HCT116 (cell line): ENCODE results near the gene KCNMB2. TPM values are rescaled to one million over a fixed set of nuclear protein-coding genes. Genes with fewer than 3 reads are reported as not detected.

Source experiments
- ATAC-seq: fragments of 200-7000 bp; cut with Tn5 transposase; 2 replicates; pipeline ENCODE4 v1.9.1; 2020; ENCODE audit warnings: mild to moderate bottlenecking, moderate library complexity
- BruUV-seq: library from RNA; stranded (reverse); fragments of 400-500 nt; replicated peaks from 2 replicates; lab custom pipeline; 2021; lab: Mats Ljungman, UMichigan
- CTCF ChIA-PET: fragments of 300-600 bp; sonication (Branson Sonifier 250); formaldehyde crosslinking; loops from one replicate; lab custom pipeline; 2021; ENCODE audit warnings: antibody characterized with exemption; lab: Charles Lee
- POLR2A ChIA-PET: fragments of 300-600, 350-600 bp; sonication (Branson Sonifier 250); formaldehyde crosslinking; loops from one replicate; lab custom pipeline; 2021; ENCODE audit warnings: antibody characterized with exemption; lab: Charles Lee
- RAD21 ChIA-PET, 2 experiments: fragments of 300-600 bp; sonication (Branson Sonifier 250); formaldehyde crosslinking; loops; one replicate each; lab custom pipeline; 2023; ENCODE audit warnings: low total read pairs in 2 of 2; ENCODE audit not compliant: uncharacterized antibody in 2 of 2, unreplicated experiment in 2 of 2, low non-redundant PET in 1 of 2; lab: Charles Lee
- DNase-seq: peaks from one replicate; pipeline ENCODE4 v3.0.0-alpha.2; 2010; ENCODE audit warnings: low read depth, low spot score
- H2AFZ ChIP-seq: fragments of 200-600 bp; shearing (Covaris generic), sonication (generic); 2 replicates; pipeline ENCODE4 v1.6.1; 2017; ENCODE audit warnings: low read depth, mixed run types, mixed read lengths, antibody characterized with exemption, low read length; ENCODE audit not compliant: poor library complexity, severe bottlenecking
- H3K27ac ChIP-seq: 2 replicates; pipeline ENCODE4 v1.5.1; 2012; ENCODE audit warnings: low read depth, low read length
- H3K27me3 ChIP-seq: fragments of 200-600 bp; sonication (generic); 2 replicates; pipeline ENCODE4 v1.6.1; 2016; ENCODE audit warnings: mixed run types, low read length, mixed read lengths; ENCODE audit not compliant: insufficient read depth
- H3K36me3 ChIP-seq, 2 experiments: fragments of 200-500 bp in 1 of 2; fragments of 200-600 bp in 1 of 2; sonication (Bioruptor generic) in 1 of 2; sonication (generic) in 1 of 2; 2 replicates each; pipeline versions ENCODE4 v1.5.1 to v1.6.1; 2014 to 2016; ENCODE audit warnings: low read length in 2 of 2, inconsistent platforms in 1 of 2, mixed read lengths in 1 of 2, mixed run types in 1 of 2; ENCODE audit not compliant: insufficient read depth in 2 of 2, control insufficient read depth in 1 of 2
- H3K4me1 ChIP-seq, 2 experiments: fragments of 200-600 bp in 1 of 2; sonication (generic) in 1 of 2; 2 replicates each; pipeline versions ENCODE4 v1.5.1 to v1.6.1; 2012 to 2017; ENCODE audit warnings: low read length in 2 of 2, inconsistent platforms in 1 of 2, mild to moderate bottlenecking in 1 of 2, mixed read lengths in 1 of 2, mixed run types in 1 of 2, moderate library complexity in 1 of 2; ENCODE audit not compliant: insufficient read depth in 2 of 2, control insufficient read depth in 1 of 2
- H3K4me2 ChIP-seq: fragments of 200-600 bp; sonication (generic); 2 replicates; pipeline ENCODE4 v1.6.1; 2017; ENCODE audit warnings: mixed run types, low read length, mixed read lengths
- H3K4me3 ChIP-seq, 2 experiments: fragments of 200-600 bp in 1 of 2; sonication (generic) in 1 of 2; replicated peaks in 1 of 2; 2 replicates each; pipeline ENCODE4 v1.5.1; 2011 to 2016; ENCODE audit warnings: low read length in 2 of 2, control low read depth in 1 of 2, low read depth in 1 of 2, mild to moderate bottlenecking in 1 of 2, mixed read lengths in 1 of 2, mixed run types in 1 of 2
- H3K79me2 ChIP-seq: fragments of 200-600 bp; sonication (generic); 2 replicates; pipeline ENCODE4 v1.6.1; 2017; ENCODE audit warnings: mild to moderate bottlenecking, mixed run types, low read length, moderate library complexity, mixed read lengths; ENCODE audit not compliant: insufficient read depth
- H3K9ac ChIP-seq: fragments of 200-600 bp; sonication (generic); 2 replicates; pipeline ENCODE4 v1.6.1; 2016; ENCODE audit warnings: low read length, mixed read lengths
- H3K9me2 ChIP-seq: fragments of 200-600 bp; sonication (generic), shearing (Covaris generic); 2 replicates; pipeline ENCODE4 v1.6.1; 2017; ENCODE audit warnings: mixed run types, mild to moderate bottlenecking, moderate library complexity; ENCODE audit not compliant: insufficient read depth
- H3K9me3 ChIP-seq, 2 experiments: fragments of 200-500 bp in 1 of 2; fragments of 200-600 bp in 1 of 2; sonication (Bioruptor generic) in 1 of 2; sonication (generic) in 1 of 2; 2 replicates each; pipeline ENCODE4 v1.6.1; 2014 to 2017; ENCODE audit warnings: low read length in 2 of 2, mixed read lengths in 2 of 2, inconsistent platforms in 1 of 2, low read depth in 1 of 2, mild to moderate bottlenecking in 1 of 2, mixed run types in 1 of 2, moderate library complexity in 1 of 2; ENCODE audit not compliant: control insufficient read depth in 1 of 2, insufficient read depth in 1 of 2
- H4K20me1 ChIP-seq: fragments of 200-600 bp; sonication (generic), shearing (Covaris generic); 2 replicates; pipeline ENCODE4 v1.6.1; 2017; ENCODE audit warnings: mixed run types, mild to moderate bottlenecking, moderate library complexity; ENCODE audit not compliant: insufficient read depth
- ATF3 ChIP-seq: IDR thresholded peaks from 2 replicates; pipeline ENCODE4 v1.6.1; 2012
- CTCF ChIP-seq, 3 experiments: fragments of 200-600 bp in 1 of 3; sonication (generic) in 1 of 3; IDR thresholded peaks in 2 of 3; conservative IDR thresholded peaks in 1 of 3; 2 replicates each; pipeline ENCODE4 v1.5.1; 2012 to 2017; ENCODE audit warnings: low read depth in 2 of 3, low read length in 2 of 3, antibody characterized with exemption in 1 of 3, borderline replicate concordance in 1 of 3, control low read depth in 1 of 3, mild to moderate bottlenecking in 1 of 3, mixed read lengths in 1 of 3, mixed run types in 1 of 3, moderate library complexity in 1 of 3; ENCODE audit not compliant: insufficient read depth in 1 of 3
- EGR1 ChIP-seq: IDR thresholded peaks from 2 replicates; pipeline ENCODE4 v1.6.1; 2012; ENCODE audit warnings: low read depth
- ELF1 ChIP-seq: IDR thresholded peaks from 2 replicates; pipeline ENCODE4 v1.6.1; 2012; ENCODE audit warnings: low read depth, borderline replicate concordance
- EZH2 ChIP-seq: fragments of 200-600 bp; sonication (generic); IDR thresholded peaks from 2 replicates; pipeline ENCODE4 v1.6.1; 2017; ENCODE audit warnings: antibody characterized with exemption, mixed run types
- MAX ChIP-seq: IDR thresholded peaks from 2 replicates; pipeline ENCODE4 v1.6.1; 2012
- POLR2A ChIP-seq: IDR thresholded peaks from 2 replicates; pipeline ENCODE4 v1.7.0; 2011; ENCODE audit warnings: borderline replicate concordance; ENCODE audit not compliant: insufficient read depth, insufficient read length; ENCODE audit errors: extremely low read depth
- POLR2AphosphoS5 ChIP-seq: IDR thresholded peaks from 2 replicates; pipeline ENCODE4 v1.6.1; 2011; ENCODE audit warnings: mild to moderate bottlenecking, low read depth, low read length, moderate library complexity
- SIN3A ChIP-seq: IDR thresholded peaks from 2 replicates; pipeline ENCODE4 v1.6.1; 2012; ENCODE audit warnings: low read depth
- SP1 ChIP-seq: IDR thresholded peaks from 2 replicates; pipeline ENCODE4 v1.6.1; 2012; ENCODE audit warnings: low read depth
- SRF ChIP-seq: IDR thresholded peaks from 2 replicates; pipeline ENCODE4 v1.6.1; 2012; ENCODE audit warnings: low read depth
- ZFX ChIP-seq: fragments of 450-650 bp; IDR thresholded peaks from 2 replicates; pipeline ENCODE4 v1.6.1; 2017
- ZNF274 ChIP-seq: fragments of 200-500 bp; sonication (Bioruptor generic); IDR thresholded peaks from 2 replicates; pipeline ENCODE4 v1.6.1; 2014; ENCODE audit warnings: mild to moderate bottlenecking, low read depth, low read length, inconsistent platforms
- intact Hi-C: fragments of 100-400 bp; cut with micrococcal nuclease; formaldehyde crosslinking; loops from 2 replicates; pipeline ENCODE4 v1.10.0; 2022
- total RNA-seq: library from RNA; stranded (reverse); gene quantifications from one replicate; pipeline ENCODE4 v1.2.1, GENCODE V29; 2021; ENCODE audit not compliant: unreplicated experiment

The KCNMB2 gene
- total RNA-seq, 1 experiment from 2014 or later: not detected

GRCh38 chr3:178685591-178685906, 149.3 kb downstream of the KCNMB2 start:
- Histone ChIP-seq H3K9me2 (no peaks in the 10 kb centered on the region), H3K36me3 (no peaks in the 10 kb centered on the region), H3K4me2 (no peak overlapping the region), H3K27me3 (no peaks in the 10 kb centered on the region), H2AFZ (no peak overlapping the region), H4K20me1 (0 out of 2 replicates have a peak, but pooled peaks cover 3% of the 10 kb centered on the region), H3K9ac (no peak overlapping the region), H3K4me1 (no peaks in the 10 kb centered on the region), H3K79me2 (no peaks in the 10 kb centered on the region), H3K27ac (no peak overlapping the region), H3K4me3 (no peak overlapping the region), H3K9me3 (no peaks in the 10 kb centered on the region)
- TF ChIP-seq SP1 (no peak), CTCF (IDR thresholded peaks at IDR 0.05 in 2 of 3, conservative IDR thresholded peaks at IDR 0.05 in 1 of 3; ENCODE audit: borderline replicate concordance in 1 of 3, insufficient read depth in 1 of 3, low read depth in 2 of 3, low read length in 2 of 3) (no peak), ELF1 (no peak)
- intact Hi-C loops: no loop called here
- POLR2A ChIA-PET: no interaction called here
- BruUV-seq: no TSS peak
- no peak for DNase-seq
- RAD21 ChIA-PET: no interaction called here
- ATAC-seq: no peak
- CTCF ChIA-PET: no interaction called here

- Histone ChIP-seq H3K27ac (no peak overlapping the region), H3K4me2 (no peak overlapping the region), H4K20me1 (0 out of 2 replicates have a peak, but pooled peaks cover 3% of the 10 kb centered on the region), H3K9me2 (no peaks in the 10 kb centered on the region), H3K27me3 (no peaks in the 10 kb centered on the region), H3K79me2 (no peaks in the 10 kb centered on the region), H2AFZ (no peak overlapping the region), H3K4me1 (no peaks in the 10 kb centered on the region), H3K9ac (no peak overlapping the region), H3K36me3 (no peaks in the 10 kb centered on the region), H3K4me3 (no peak overlapping the region), H3K9me3 (no peaks in the 10 kb centered on the region)
- ChIA-PET CTCF (no interaction called here), POLR2A (no interaction called here), RAD21 (no interaction called here)
- ATAC-seq: no peak
- no peak for TF ChIP-seq POLR2A
- TF ChIP-seq SIN3A: no peak
- TF ChIP-seq SP1: no peak
- TF ChIP-seq SRF: no peak
- no peak for TF ChIP-seq EZH2
- TF ChIP-seq ELF1: no peak
- TF ChIP-seq EGR1: no peak
- TF ChIP-seq ZNF274: no peak
- TF ChIP-seq ZFX: no peak
- no peak for TF ChIP-seq MAX
- no peak for TF ChIP-seq POLR2AphosphoS5
- TF ChIP-seq ATF3: no peak
- no peak for DNase-seq
- intact Hi-C loops: no loop called here
- BruUV-seq: no TSS peak
These were observed 150.6 kb downstream of the KCNMB2 start for GRCh38 chr3:178686826-178687225.
